NCI-H2107 treated with DMSO at 0.1 percent for 48 hours (cell line): ENCODE results near the gene HEPACAM2.

Source experiments
- DNase-seq: peaks from one replicate; lab custom pipeline; 2025; ENCODE audit not compliant: unreplicated experiment; lab: John Stamatoyannopoulos, UW

HEPACAM2 gene

GRCh38 chr7:93148727-93149126 is 77.5 kb downstream of the HEPACAM2 start:
- DNase-seq, result no peak

DNA sequence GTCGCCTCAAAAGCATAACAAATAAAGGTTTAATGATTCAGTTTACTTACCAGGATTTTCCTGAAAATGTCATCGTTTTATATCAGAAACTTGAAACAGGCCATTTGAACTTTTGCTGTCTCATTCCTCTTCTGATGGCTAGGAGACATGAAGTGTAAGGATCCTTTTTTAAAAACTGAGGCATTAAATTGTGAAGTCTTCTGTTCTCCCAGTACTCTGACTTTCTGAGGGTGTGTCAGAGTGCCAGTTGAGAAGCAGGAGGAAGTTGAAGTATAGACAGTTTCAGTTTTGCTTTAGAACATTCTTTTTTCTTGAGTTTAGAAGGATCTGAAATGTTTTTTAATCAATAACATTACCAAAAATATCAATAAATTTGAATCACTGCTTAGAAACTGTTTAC is 78.1 kb downstream of the HEPACAM2 start, which contains the start of gene SAMD9L:
SAMD9L (minus strand) TSS at position 242 of the 400 bp plus-strand sequence. CDS start 12,414 bp downstream, outside the sequence.
- no peak for DNase-seq

DNA sequence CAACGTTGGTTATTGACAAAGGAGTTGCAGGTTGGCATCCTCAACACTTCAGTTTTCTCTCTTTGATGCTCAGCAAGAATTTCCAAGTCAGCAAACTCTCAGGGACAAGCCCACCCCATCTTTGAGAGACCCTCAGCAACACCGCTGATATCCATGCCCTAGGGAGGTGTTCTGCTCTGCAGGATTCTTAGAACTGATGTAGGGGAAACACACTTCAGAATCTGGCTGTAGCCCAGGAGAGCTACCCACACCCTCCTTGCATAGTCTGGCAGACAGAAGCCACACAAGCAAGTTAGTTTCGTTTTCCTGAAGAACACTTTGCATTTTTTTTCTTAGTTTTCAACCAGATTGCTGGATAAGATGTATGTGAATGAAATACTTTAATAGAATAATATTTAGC is 78.9 kb downstream of the HEPACAM2 start:
- DNase-seq, result no peak

DNA sequence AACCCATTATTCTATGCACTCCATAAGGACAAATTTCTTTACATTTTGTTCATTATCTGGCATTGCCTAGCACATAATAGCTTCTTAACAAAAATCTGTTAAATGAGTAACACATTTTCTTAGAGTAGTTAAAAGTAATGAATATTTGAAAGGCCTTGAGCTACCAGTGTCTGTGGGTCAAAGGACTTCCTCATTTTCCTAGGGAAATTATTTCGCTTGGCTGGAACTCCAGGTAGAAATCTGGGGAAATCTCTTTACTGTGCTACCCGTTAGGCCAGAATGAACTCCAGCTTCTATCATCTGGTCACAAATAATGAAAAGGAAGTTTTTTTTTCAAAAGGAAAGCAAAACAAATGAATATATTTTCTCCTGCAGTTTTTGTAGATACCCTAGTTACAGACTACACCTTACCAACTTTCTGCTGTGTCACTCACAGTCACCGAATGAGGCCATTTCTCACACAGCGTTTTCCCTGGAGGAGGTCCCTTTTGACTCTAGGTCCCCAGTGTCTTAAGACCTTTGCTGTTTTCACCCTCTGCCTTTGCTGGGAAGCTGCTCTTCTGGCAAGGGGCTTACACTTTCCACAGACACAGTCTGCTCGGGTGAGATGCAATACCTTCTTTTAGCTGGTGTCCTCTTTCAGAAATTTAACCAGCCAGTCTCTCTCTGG is 79.7 kb downstream of the HEPACAM2 start:
- no peak for DNase-seq

GRCh38 chr7:93146036-93146435 is 80.2 kb downstream of the HEPACAM2 start:
- DNase-seq, result no peak

- no peak for DNase-seq
These were observed 80.9 kb downstream of the HEPACAM2 start for GRCh38 chr7:93145354-93145753.

GRCh38 chr7:93142127-93142526 is 84.1 kb downstream of the HEPACAM2 start:
- no peak for DNase-seq

DNA sequence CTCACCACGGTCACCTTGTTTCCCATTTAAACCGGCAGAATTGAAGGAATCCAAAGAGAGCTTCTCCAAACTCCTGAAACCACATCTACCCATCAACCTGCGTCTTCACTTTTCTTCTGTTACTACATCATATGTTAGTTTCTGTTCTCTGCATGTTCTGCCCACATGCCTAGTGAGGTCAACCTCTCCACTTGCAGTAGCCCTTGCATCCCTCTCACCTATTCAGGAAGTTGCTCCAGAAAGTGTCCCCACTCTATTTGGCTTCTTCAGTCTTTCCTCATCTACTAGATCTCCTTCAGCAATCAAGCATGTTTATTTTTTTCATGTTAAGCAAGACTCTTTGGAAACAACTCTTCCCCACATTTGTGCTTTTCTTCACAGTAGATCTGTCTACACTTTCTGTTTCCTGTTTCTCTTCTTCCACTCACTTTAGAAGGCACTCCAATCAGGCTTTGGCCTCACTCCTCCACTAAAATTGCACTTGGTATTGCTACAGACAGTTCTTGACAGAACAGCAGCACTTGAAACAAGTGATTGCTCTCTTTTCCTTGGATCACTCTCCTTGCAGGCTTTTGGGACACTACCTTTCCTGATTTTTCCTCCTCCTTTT is 85.6 kb downstream of the HEPACAM2 start:
- no peak for DNase-seq

- no peak for DNase-seq
These were observed 87.7 kb downstream of the HEPACAM2 start for GRCh38 chr7:93138576-93138975.
